ENCODE measurements around the gene BNC2. TPM values are rescaled to one million over a fixed set of nuclear protein-coding genes. Genes with fewer than 3 reads are reported as not detected.

BNC2 gene
- total and polyA plus RNA-seq, 2 donors (not counting 1 experiment from before 2014, with no cell fraction given): 34.7 to 39.1 TPM

GRCh38 chr9:16664211-16664610, 206.3 kb downstream of the BNC2 start:
- TF ChIP-seq CTCF (conservative IDR thresholded peaks at IDR 0.05 in 1 of 2, IDR thresholded peaks at IDR 0.05 in 1 of 2; ENCODE audit: low read depth in 1 of 2, low read length in 2 of 2): no peak
- TF ChIP-seq EZH2 (IDR thresholded peaks at IDR 0.05; ENCODE audit: low read length, missing control alignments): no peak
- peak in 1 of 2 donors; percentile 60 for DNase-seq (ENCODE audit: low read depth in 2 of 2)
- Histone ChIP-seq H2AFZ (ENCODE audit: low read length) (no peak overlapping the region), H3K9ac (ENCODE audit: insufficient read depth, low read length) (no peak overlapping the region), H3K27me3 (ENCODE audit: control insufficient read depth, insufficient read depth, low read length) (no peaks in the 10 kb centered on the region), H3K79me2 (ENCODE audit: control insufficient read depth, insufficient read depth, low read length) (peaks cover 11% of the 10 kb centered on the region), H3K4me1 (ENCODE audit: control insufficient read depth, extremely low read depth, insufficient read depth, low read length) (no peaks in the 10 kb centered on the region), H3K9me3 (ENCODE audit: control insufficient read depth, insufficient read depth, low read depth, low read length) (no peaks in the 10 kb centered on the region), H4K20me1 (ENCODE audit: control insufficient read depth, extremely low read depth, insufficient read depth, low read length) (no peaks in the 10 kb centered on the region), H3K4me3 (replicated peaks in 1 of 4; ENCODE audit: control extremely low read depth in 1 of 4, insufficient read depth in 1 of 4, low read depth in 3 of 4, low read length in 4 of 4) (no peak overlapping the region), H3K4me2 (ENCODE audit: extremely low read depth, insufficient read depth, low read length) (no peak overlapping the region), H3K27ac (ENCODE audit: insufficient read depth, low read length) (no peak overlapping the region), H3K36me3 (ENCODE audit: control insufficient read depth, insufficient read depth, low read length) (no peaks in the 10 kb centered on the region)

GRCh38 chr9:16661816-16662215, 208.7 kb downstream of the BNC2 start:
- Histone ChIP-seq H3K9me3 (ENCODE audit: control insufficient read depth, insufficient read depth, low read depth, low read length) (no peaks in the 10 kb centered on the region), H3K27me3 (ENCODE audit: control insufficient read depth, insufficient read depth, low read length) (no peaks in the 10 kb centered on the region), H3K9ac (ENCODE audit: insufficient read depth, low read length) (no peak overlapping the region), H3K79me2 (ENCODE audit: control insufficient read depth, insufficient read depth, low read length) (peaks cover 3% of the 10 kb centered on the region), H4K20me1 (ENCODE audit: control insufficient read depth, extremely low read depth, insufficient read depth, low read length) (no peaks in the 10 kb centered on the region), H3K4me3 (replicated peaks in 1 of 4; ENCODE audit: control extremely low read depth in 1 of 4, insufficient read depth in 1 of 4, low read depth in 3 of 4, low read length in 4 of 4) (no peak overlapping the region), H3K4me2 (ENCODE audit: extremely low read depth, insufficient read depth, low read length) (no peak overlapping the region), H3K36me3 (ENCODE audit: control insufficient read depth, insufficient read depth, low read length) (no peaks in the 10 kb centered on the region), H2AFZ (ENCODE audit: low read length) (no peak overlapping the region), H3K4me1 (ENCODE audit: control insufficient read depth, extremely low read depth, insufficient read depth, low read length) (no peaks in the 10 kb centered on the region), H3K27ac (ENCODE audit: insufficient read depth, low read length) (no peak overlapping the region)
- DNase-seq (ENCODE audit: low read depth in 2 of 2): no peak
- TF ChIP-seq CTCF (conservative IDR thresholded peaks at IDR 0.05 in 1 of 2, IDR thresholded peaks at IDR 0.05 in 1 of 2; ENCODE audit: low read depth in 1 of 2, low read length in 2 of 2) (no peak), EZH2 (IDR thresholded peaks at IDR 0.05; ENCODE audit: low read length, missing control alignments) (no peak)

GRCh38 chr9:16659096-16659495, 211.4 kb downstream of the BNC2 start:
- Histone ChIP-seq H3K9ac (ENCODE audit: insufficient read depth, low read length) (no peak overlapping the region), H3K27me3 (ENCODE audit: control insufficient read depth, insufficient read depth, low read length) (no peaks in the 10 kb centered on the region), H3K36me3 (ENCODE audit: control insufficient read depth, insufficient read depth, low read length) (no peaks in the 10 kb centered on the region), H3K27ac (ENCODE audit: insufficient read depth, low read length) (no peak overlapping the region), H3K9me3 (ENCODE audit: control insufficient read depth, insufficient read depth, low read depth, low read length) (no peaks in the 10 kb centered on the region), H3K4me3 (replicated peaks in 1 of 4; ENCODE audit: control extremely low read depth in 1 of 4, insufficient read depth in 1 of 4, low read depth in 3 of 4, low read length in 4 of 4) (no peak overlapping the region), H4K20me1 (ENCODE audit: control insufficient read depth, extremely low read depth, insufficient read depth, low read length) (no peaks in the 10 kb centered on the region), H2AFZ (ENCODE audit: low read length) (no peak overlapping the region), H3K4me1 (ENCODE audit: control insufficient read depth, extremely low read depth, insufficient read depth, low read length) (no peaks in the 10 kb centered on the region), H3K4me2 (ENCODE audit: extremely low read depth, insufficient read depth, low read length) (no peak overlapping the region), H3K79me2 (ENCODE audit: control insufficient read depth, insufficient read depth, low read length) (peaks cover 3% of the 10 kb centered on the region)
- TF ChIP-seq CTCF (conservative IDR thresholded peaks at IDR 0.05 in 1 of 2, IDR thresholded peaks at IDR 0.05 in 1 of 2; ENCODE audit: low read depth in 1 of 2, low read length in 2 of 2) (no peak), EZH2 (IDR thresholded peaks at IDR 0.05; ENCODE audit: low read length, missing control alignments) (no peak)
- no peak for DNase-seq (ENCODE audit: low read depth in 2 of 2)

All from fibroblast of lung (primary cell).